ENCODE results near the gene GAL3ST2.

Gene GAL3ST2

GRCh38 chr2:241763551-241764274 lies 12.9 kb upstream of the GAL3ST2 start:
- ATAC-seq, result no peak; the same call in 2 of the 3 replicates
- TF ChIP-seq ARNTL (CRISPR knock-in tag; IDR thresholded peaks at IDR 0.05; ENCODE audit: borderline replicate concordance, low read depth) (no peak), ZC3H10 (CRISPR knock-in tag; IDR thresholded peaks at IDR 0.05) (no peak), RARB (CRISPR knock-in tag; IDR thresholded peaks at IDR 0.05) (no peak)

GRCh38 chr2:241764275-241765241 lies 12.1 kb upstream of the GAL3ST2 start:
- no peak; the same call in 2 of the 3 replicates for ATAC-seq
- no peak for TF ChIP-seq ARNTL (CRISPR knock-in tag; IDR thresholded peaks at IDR 0.05; ENCODE audit: borderline replicate concordance, low read depth)
- TF ChIP-seq, protein P1, sequence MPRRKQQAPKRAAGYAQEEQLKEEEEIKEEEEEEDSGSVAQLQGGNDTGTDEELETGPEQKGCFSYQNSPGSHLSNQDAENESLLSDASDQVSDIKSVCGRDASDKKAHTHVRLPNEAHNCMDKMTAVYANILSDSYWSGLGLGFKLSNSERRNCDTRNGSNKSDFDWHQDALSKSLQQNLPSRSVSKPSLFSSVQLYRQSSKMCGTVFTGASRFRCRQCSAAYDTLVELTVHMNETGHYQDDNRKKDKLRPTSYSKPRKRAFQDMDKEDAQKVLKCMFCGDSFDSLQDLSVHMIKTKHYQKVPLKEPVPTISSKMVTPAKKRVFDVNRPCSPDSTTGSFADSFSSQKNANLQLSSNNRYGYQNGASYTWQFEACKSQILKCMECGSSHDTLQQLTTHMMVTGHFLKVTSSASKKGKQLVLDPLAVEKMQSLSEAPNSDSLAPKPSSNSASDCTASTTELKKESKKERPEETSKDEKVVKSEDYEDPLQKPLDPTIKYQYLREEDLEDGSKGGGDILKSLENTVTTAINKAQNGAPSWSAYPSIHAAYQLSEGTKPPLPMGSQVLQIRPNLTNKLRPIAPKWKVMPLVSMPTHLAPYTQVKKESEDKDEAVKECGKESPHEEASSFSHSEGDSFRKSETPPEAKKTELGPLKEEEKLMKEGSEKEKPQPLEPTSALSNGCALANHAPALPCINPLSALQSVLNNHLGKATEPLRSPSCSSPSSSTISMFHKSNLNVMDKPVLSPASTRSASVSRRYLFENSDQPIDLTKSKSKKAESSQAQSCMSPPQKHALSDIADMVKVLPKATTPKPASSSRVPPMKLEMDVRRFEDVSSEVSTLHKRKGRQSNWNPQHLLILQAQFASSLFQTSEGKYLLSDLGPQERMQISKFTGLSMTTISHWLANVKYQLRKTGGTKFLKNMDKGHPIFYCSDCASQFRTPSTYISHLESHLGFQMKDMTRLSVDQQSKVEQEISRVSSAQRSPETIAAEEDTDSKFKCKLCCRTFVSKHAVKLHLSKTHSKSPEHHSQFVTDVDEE (CRISPR knock-in tag; IDR thresholded peaks at IDR 0.05), result no peak
- TF ChIP-seq BACH2 (CRISPR knock-in tag; IDR thresholded peaks at IDR 0.05; ENCODE audit: borderline replicate concordance), result no peak
- no peak for TF ChIP-seq CSDC2 (CRISPR knock-in tag; IDR thresholded peaks at IDR 0.05)
- TF ChIP-seq POU6F1 (CRISPR knock-in tag; IDR thresholded peaks at IDR 0.05; ENCODE audit: borderline replicate concordance, low read depth), result no peak
- TF ChIP-seq TCF4 (CRISPR knock-in tag; IDR thresholded peaks at IDR 0.05; ENCODE audit: borderline replicate concordance), result no peak
- TF ChIP-seq, protein P2, sequence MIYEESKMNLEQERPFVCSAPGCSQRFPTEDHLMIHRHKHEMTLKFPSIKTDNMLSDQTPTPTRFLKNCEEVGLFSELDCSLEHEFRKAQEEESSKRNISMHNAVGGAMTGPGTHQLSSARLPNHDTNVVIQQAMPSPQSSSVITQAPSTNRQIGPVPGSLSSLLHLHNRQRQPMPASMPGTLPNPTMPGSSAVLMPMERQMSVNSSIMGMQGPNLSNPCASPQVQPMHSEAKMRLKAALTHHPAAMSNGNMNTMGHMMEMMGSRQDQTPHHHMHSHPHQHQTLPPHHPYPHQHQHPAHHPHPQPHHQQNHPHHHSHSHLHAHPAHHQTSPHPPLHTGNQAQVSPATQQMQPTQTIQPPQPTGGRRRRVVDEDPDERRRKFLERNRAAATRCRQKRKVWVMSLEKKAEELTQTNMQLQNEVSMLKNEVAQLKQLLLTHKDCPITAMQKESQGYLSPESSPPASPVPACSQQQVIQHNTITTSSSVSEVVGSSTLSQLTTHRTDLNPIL (CRISPR knock-in tag; IDR thresholded peaks at IDR 0.05; ENCODE audit: low read depth), result no peak
- TF ChIP-seq PPARA (CRISPR knock-in tag; IDR thresholded peaks at IDR 0.05; ENCODE audit: borderline replicate concordance), result no peak

DNA sequence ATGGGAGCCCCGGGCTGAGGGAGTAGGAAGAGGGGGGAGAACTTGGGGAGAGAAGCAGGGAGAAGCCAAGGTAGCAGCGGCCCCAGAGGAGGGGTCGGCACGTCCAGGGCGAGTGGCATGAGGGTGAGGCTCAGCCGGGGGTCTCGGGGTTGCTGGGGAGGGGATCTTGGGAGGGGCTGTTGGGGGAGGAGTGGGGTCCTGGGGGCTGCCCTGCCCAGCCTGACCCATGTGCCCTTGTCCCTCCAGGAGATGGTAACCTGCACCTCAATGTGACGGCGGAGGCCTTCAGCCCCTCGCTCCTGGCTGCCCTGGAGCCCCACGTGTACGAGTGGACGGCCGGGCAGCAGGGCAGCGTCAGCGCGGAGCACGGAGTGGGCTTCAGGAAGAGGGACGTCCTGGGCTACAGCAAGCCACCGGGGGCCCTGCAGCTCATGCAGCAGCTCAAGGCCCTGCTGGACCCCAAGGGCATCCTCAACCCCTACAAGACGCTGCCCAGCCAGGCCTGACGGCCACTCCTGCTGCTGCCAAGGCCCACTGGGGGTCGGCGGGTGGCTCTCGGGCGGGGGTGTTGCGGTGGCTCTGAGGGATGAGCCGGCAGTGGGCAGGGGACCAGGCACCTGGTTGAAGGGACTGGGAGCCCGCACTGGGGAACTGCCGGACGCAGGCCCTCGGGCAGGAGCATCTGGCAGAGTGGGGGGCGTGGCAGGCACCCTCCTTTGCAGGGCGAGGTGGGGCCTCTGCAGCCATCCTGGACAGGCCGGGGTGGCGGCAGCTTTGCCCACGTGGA lies 9.0 kb upstream of the GAL3ST2 start:
- ATAC-seq, result no peak; the same call in 2 of the 3 replicates
- no peak for TF ChIP-seq CSRNP3 (CRISPR knock-in tag; IDR thresholded peaks at IDR 0.05)

DNA sequence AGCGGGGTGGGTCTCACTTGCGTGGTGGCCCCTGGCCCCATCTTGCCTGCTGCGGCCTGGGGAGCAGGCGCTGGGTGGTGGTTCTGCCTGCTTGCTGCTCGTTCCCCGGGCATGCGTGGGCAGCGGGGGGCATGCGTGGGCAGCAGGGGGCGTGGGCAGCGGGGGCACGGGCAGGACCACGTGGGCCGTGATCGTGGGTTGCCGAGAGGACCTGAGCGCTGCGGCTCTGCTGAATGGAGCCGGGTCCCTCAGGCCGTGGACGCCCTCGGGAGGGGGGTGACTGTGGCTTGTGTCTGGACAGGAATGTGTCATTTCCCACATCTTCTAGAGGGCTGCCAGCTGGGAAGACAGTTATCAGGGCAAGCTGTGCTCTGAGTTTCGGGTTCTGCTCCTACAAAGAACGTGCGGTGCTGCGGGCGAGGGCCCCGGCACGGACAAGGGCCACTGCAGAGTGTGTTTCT lies 8.3 kb upstream of the GAL3ST2 start:
- ATAC-seq, result no peak
- TF ChIP-seq POU6F1 (CRISPR knock-in tag; IDR thresholded peaks at IDR 0.05; ENCODE audit: borderline replicate concordance, low read depth) (no peak), ZC3H10 (CRISPR knock-in tag; IDR thresholded peaks at IDR 0.05) (no peak), BACH2 (CRISPR knock-in tag; IDR thresholded peaks at IDR 0.05; ENCODE audit: borderline replicate concordance) (no peak), ZNF70 (CRISPR knock-in tag; IDR thresholded peaks at IDR 0.05) (no peak), CSRNP3 (CRISPR knock-in tag; IDR thresholded peaks at IDR 0.05) (no peak), SNAI2 (CRISPR knock-in tag; IDR thresholded peaks at IDR 0.05) (no peak), ZFP3 (CRISPR knock-in tag; IDR thresholded peaks at IDR 0.05) (no peak), ZFP30 (CRISPR knock-in tag; IDR thresholded peaks at IDR 0.05) (no peak), GLIS3 (CRISPR knock-in tag; IDR thresholded peaks at IDR 0.05) (no peak), ESRRG (CRISPR knock-in tag; IDR thresholded peaks at IDR 0.05) (no peak), TOX (CRISPR knock-in tag; IDR thresholded peaks at IDR 0.05; ENCODE audit: borderline replicate concordance) (no peak)
- TF ChIP-seq, protein P1 (CRISPR knock-in tag; IDR thresholded peaks at IDR 0.05), result no peak

Data from SK-N-SH treated with all-trans-retinoic acid at 6 μM for 48 hours (cell line).